Erythroblast (primary cell): ENCODE results near the gene ARHGAP21.

ENCODE experiments used
- GATA1 ChIP-seq: IDR thresholded peaks from 2 replicates; pipeline ENCODE4 v1.6.1; 2011; ENCODE audit warnings: low read depth, mild to moderate bottlenecking, control low read depth, low read length, moderate library complexity
- POLR2A ChIP-seq: IDR thresholded peaks from 2 replicates; pipeline ENCODE4 v1.6.1; 2011; ENCODE audit warnings: mild to moderate bottlenecking, low read length

DNA sequence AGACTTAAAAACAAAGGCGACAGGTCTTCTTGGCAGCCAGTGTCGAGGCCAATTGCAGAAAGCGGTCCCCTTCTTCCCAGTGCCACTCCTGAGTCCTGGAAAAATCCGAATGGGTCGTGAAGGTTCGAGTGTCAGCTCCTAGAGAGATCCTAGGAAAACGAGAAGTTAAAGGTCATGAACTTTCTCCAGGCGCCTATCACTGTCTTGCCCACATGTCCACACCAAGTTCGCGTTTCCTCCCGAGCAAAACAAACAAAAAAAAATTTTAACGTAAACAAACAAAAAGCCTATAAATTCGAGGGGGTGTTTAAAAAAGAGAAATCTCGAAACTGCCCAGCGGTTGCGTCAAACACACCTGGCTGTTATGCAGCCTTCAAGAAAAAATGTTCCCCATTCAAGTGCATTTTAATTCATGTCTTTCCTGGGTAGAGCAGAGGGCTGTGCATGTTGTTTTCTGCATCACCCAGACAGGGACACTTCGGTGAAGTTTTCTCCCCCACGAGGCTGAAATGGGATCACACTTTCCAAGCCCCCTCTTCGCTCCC lies 1.5 kb downstream of the ARHGAP21 start:
- no peak for TF ChIP-seq POLR2A
- TF ChIP-seq GATA1: no peak
